HG03060 (cell line): ENCODE results near the gene PLA1A.
"Not testable (repeated sequence)": the region's sequence is repeated elsewhere in the genome, so short reads cannot be mapped to it uniquely, and the experiment has no call there.

Experiments used
- ATAC-seq: cut with Tn5 transposase; IDR thresholded peaks from one replicate; pipeline ENCODE4 v1.9.1; 2021; ENCODE audit warnings: low read depth, moderate number of reproducible peaks; ENCODE audit not compliant: unreplicated experiment

Gene PLA1A

GRCh38 chr3:119575507-119575906 is 22.2 kb upstream of the PLA1A start:
- ATAC-seq = no peak

- peak; percentile 25 for ATAC-seq
Observed at GRCh38 chr3:119579366-119580066, 18.2 kb upstream of the PLA1A start, which contains the start of gene ADPRH. Gene ADPRH (plus strand): TSS chr3:119579492. CDS start chr3:119582170, 2,678 bp downstream.

- peak; percentile 48 for ATAC-seq
Observed at GRCh38 chr3:119580067-119580760, 17.5 kb upstream of the PLA1A start.

- ATAC-seq = no peak
Observed at GRCh38 chr3:119582178-119582577, 15.5 kb upstream of the PLA1A start.

GRCh38 chr3:119585208-119585607 is 12.5 kb upstream of the PLA1A start:
- no peak for ATAC-seq

GRCh38 chr3:119585856-119586570 is 11.7 kb upstream of the PLA1A start:
- ATAC-seq = no peak

- ATAC-seq = no peak
Observed at GRCh38 chr3:119586733-119587172, 10.9 kb upstream of the PLA1A start.

GRCh38 chr3:119588112-119588511 is 9.6 kb upstream of the PLA1A start:
- no peak for ATAC-seq

- ATAC-seq = no peak
Observed at GRCh38 chr3:119589102-119589773, 8.4 kb upstream of the PLA1A start.

GRCh38 chr3:119590706-119591105 is 7.0 kb upstream of the PLA1A start:
- ATAC-seq = no peak

- ATAC-seq = no peak
Observed at GRCh38 chr3:119592861-119593260, 4.8 kb upstream of the PLA1A start.

- ATAC-seq = no peak
Observed at GRCh38 chr3:119594066-119594465, 3.6 kb upstream of the PLA1A start.

GRCh38 chr3:119594929-119595328 is 2.8 kb upstream of the PLA1A start:
- not testable (repeated sequence) for ATAC-seq

- no peak for ATAC-seq
Observed at GRCh38 chr3:119595639-119596334, 1.9 kb upstream of the PLA1A start.

GRCh38 chr3:119596398-119596797 is 1.3 kb upstream of the PLA1A start:
- ATAC-seq = no peak

GRCh38 chr3:119598410-119599098 is 869 bp downstream of the PLA1A start:
- ATAC-seq = peak; percentile 31

GRCh38 chr3:119599558-119600174 is 2.0 kb downstream of the PLA1A start:
- no peak for ATAC-seq

- ATAC-seq = peak; percentile 46
Observed at GRCh38 chr3:119600732-119601131, 3.0 kb downstream of the PLA1A start.

GRCh38 chr3:119601154-119601553 is 3.5 kb downstream of the PLA1A start:
- ATAC-seq = no peak
